HCT116 (cell line): ENCODE results near the gene DLST. TPM values are rescaled to one million over a fixed set of nuclear protein-coding genes. Genes with fewer than 3 reads are reported as not detected.
A peak's percentile ranks its signal among the peaks of the same experiment; 100 is the strongest.

ENCODE experiments used
- ATAC-seq: fragments of 200-7000 bp; cut with Tn5 transposase; 2 replicates; pipeline ENCODE4 v1.9.1; 2020; ENCODE audit warnings: mild to moderate bottlenecking, moderate library complexity
- BruUV-seq: library from RNA; stranded (reverse); fragments of 400-500 nt; replicated peaks from 2 replicates; lab custom pipeline; 2021; lab: Mats Ljungman, UMichigan
- CTCF ChIA-PET: fragments of 300-600 bp; sonication (Branson Sonifier 250); formaldehyde crosslinking; loops from one replicate; lab custom pipeline; 2021; ENCODE audit warnings: antibody characterized with exemption; lab: Charles Lee
- POLR2A ChIA-PET: fragments of 300-600, 350-600 bp; sonication (Branson Sonifier 250); formaldehyde crosslinking; loops from one replicate; lab custom pipeline; 2021; ENCODE audit warnings: antibody characterized with exemption; lab: Charles Lee
- RAD21 ChIA-PET, 2 experiments: fragments of 300-600 bp; sonication (Branson Sonifier 250); formaldehyde crosslinking; loops; one replicate each; lab custom pipeline; 2023; ENCODE audit warnings: low total read pairs in 2 of 2; ENCODE audit not compliant: uncharacterized antibody in 2 of 2, unreplicated experiment in 2 of 2, low non-redundant PET in 1 of 2; lab: Charles Lee
- DNase-seq: peaks from one replicate; pipeline ENCODE4 v3.0.0-alpha.2; 2010; ENCODE audit warnings: low read depth, low spot score
- H2AFZ ChIP-seq: fragments of 200-600 bp; shearing (Covaris generic), sonication (generic); 2 replicates; pipeline ENCODE4 v1.6.1; 2017; ENCODE audit warnings: low read depth, mixed run types, mixed read lengths, antibody characterized with exemption, low read length; ENCODE audit not compliant: poor library complexity, severe bottlenecking
- H3K27ac ChIP-seq: 2 replicates; pipeline ENCODE4 v1.5.1; 2012; ENCODE audit warnings: low read depth, low read length
- H3K27me3 ChIP-seq: fragments of 200-600 bp; sonication (generic); 2 replicates; pipeline ENCODE4 v1.6.1; 2016; ENCODE audit warnings: mixed run types, low read length, mixed read lengths; ENCODE audit not compliant: insufficient read depth
- H3K36me3 ChIP-seq, 2 experiments: fragments of 200-500 bp in 1 of 2; fragments of 200-600 bp in 1 of 2; sonication (Bioruptor generic) in 1 of 2; sonication (generic) in 1 of 2; 2 replicates each; pipeline versions ENCODE4 v1.5.1 to v1.6.1; 2014 to 2016; ENCODE audit warnings: low read length in 2 of 2, inconsistent platforms in 1 of 2, mixed read lengths in 1 of 2, mixed run types in 1 of 2; ENCODE audit not compliant: insufficient read depth in 2 of 2, control insufficient read depth in 1 of 2
- H3K4me1 ChIP-seq, 2 experiments: fragments of 200-600 bp in 1 of 2; sonication (generic) in 1 of 2; 2 replicates each; pipeline versions ENCODE4 v1.5.1 to v1.6.1; 2012 to 2017; ENCODE audit warnings: low read length in 2 of 2, inconsistent platforms in 1 of 2, mild to moderate bottlenecking in 1 of 2, mixed read lengths in 1 of 2, mixed run types in 1 of 2, moderate library complexity in 1 of 2; ENCODE audit not compliant: insufficient read depth in 2 of 2, control insufficient read depth in 1 of 2
- H3K4me2 ChIP-seq: fragments of 200-600 bp; sonication (generic); 2 replicates; pipeline ENCODE4 v1.6.1; 2017; ENCODE audit warnings: mixed run types, low read length, mixed read lengths
- H3K4me3 ChIP-seq, 2 experiments: fragments of 200-600 bp in 1 of 2; sonication (generic) in 1 of 2; replicated peaks in 1 of 2; 2 replicates each; pipeline ENCODE4 v1.5.1; 2011 to 2016; ENCODE audit warnings: low read length in 2 of 2, control low read depth in 1 of 2, low read depth in 1 of 2, mild to moderate bottlenecking in 1 of 2, mixed read lengths in 1 of 2, mixed run types in 1 of 2
- H3K79me2 ChIP-seq: fragments of 200-600 bp; sonication (generic); 2 replicates; pipeline ENCODE4 v1.6.1; 2017; ENCODE audit warnings: mild to moderate bottlenecking, mixed run types, low read length, moderate library complexity, mixed read lengths; ENCODE audit not compliant: insufficient read depth
- H3K9ac ChIP-seq: fragments of 200-600 bp; sonication (generic); 2 replicates; pipeline ENCODE4 v1.6.1; 2016; ENCODE audit warnings: low read length, mixed read lengths
- H3K9me2 ChIP-seq: fragments of 200-600 bp; sonication (generic), shearing (Covaris generic); 2 replicates; pipeline ENCODE4 v1.6.1; 2017; ENCODE audit warnings: mixed run types, mild to moderate bottlenecking, moderate library complexity; ENCODE audit not compliant: insufficient read depth
- H3K9me3 ChIP-seq, 2 experiments: fragments of 200-500 bp in 1 of 2; fragments of 200-600 bp in 1 of 2; sonication (Bioruptor generic) in 1 of 2; sonication (generic) in 1 of 2; 2 replicates each; pipeline ENCODE4 v1.6.1; 2014 to 2017; ENCODE audit warnings: low read length in 2 of 2, mixed read lengths in 2 of 2, inconsistent platforms in 1 of 2, low read depth in 1 of 2, mild to moderate bottlenecking in 1 of 2, mixed run types in 1 of 2, moderate library complexity in 1 of 2; ENCODE audit not compliant: control insufficient read depth in 1 of 2, insufficient read depth in 1 of 2
- H4K20me1 ChIP-seq: fragments of 200-600 bp; sonication (generic), shearing (Covaris generic); 2 replicates; pipeline ENCODE4 v1.6.1; 2017; ENCODE audit warnings: mixed run types, mild to moderate bottlenecking, moderate library complexity; ENCODE audit not compliant: insufficient read depth
- CBX3 ChIP-seq: IDR thresholded peaks from 2 replicates; pipeline ENCODE4 v1.6.1; 2012; ENCODE audit warnings: low read depth
- POLR2AphosphoS5 ChIP-seq: IDR thresholded peaks from 2 replicates; pipeline ENCODE4 v1.6.1; 2011; ENCODE audit warnings: mild to moderate bottlenecking, low read depth, low read length, moderate library complexity
- SP1 ChIP-seq: IDR thresholded peaks from 2 replicates; pipeline ENCODE4 v1.6.1; 2012; ENCODE audit warnings: low read depth
- intact Hi-C: fragments of 100-400 bp; cut with micrococcal nuclease; formaldehyde crosslinking; loops from 2 replicates; pipeline ENCODE4 v1.10.0; 2022
- total RNA-seq: library from RNA; stranded (reverse); gene quantifications from one replicate; pipeline ENCODE4 v1.2.1, GENCODE V29; 2021; ENCODE audit not compliant: unreplicated experiment
- TF ChIP-seq, protein P1 (sequence below): IDR thresholded peaks from 2 replicates; pipeline ENCODE4 v1.6.1; 2012
- TF ChIP-seq, protein P2 (sequence below), 3 experiments: fragments of 200-600 bp in 1 of 3; sonication (generic) in 1 of 3; IDR thresholded peaks in 2 of 3; conservative IDR thresholded peaks in 1 of 3; 2 replicates each; pipeline ENCODE4 v1.5.1; 2012 to 2017; ENCODE audit warnings: low read depth in 2 of 3, low read length in 2 of 3, antibody characterized with exemption in 1 of 3, borderline replicate concordance in 1 of 3, control low read depth in 1 of 3, mild to moderate bottlenecking in 1 of 3, mixed read lengths in 1 of 3, mixed run types in 1 of 3, moderate library complexity in 1 of 3; ENCODE audit not compliant: insufficient read depth in 1 of 3

DLST gene
- total RNA-seq, 1 experiment from 2014 or later = 101 TPM

DNA sequence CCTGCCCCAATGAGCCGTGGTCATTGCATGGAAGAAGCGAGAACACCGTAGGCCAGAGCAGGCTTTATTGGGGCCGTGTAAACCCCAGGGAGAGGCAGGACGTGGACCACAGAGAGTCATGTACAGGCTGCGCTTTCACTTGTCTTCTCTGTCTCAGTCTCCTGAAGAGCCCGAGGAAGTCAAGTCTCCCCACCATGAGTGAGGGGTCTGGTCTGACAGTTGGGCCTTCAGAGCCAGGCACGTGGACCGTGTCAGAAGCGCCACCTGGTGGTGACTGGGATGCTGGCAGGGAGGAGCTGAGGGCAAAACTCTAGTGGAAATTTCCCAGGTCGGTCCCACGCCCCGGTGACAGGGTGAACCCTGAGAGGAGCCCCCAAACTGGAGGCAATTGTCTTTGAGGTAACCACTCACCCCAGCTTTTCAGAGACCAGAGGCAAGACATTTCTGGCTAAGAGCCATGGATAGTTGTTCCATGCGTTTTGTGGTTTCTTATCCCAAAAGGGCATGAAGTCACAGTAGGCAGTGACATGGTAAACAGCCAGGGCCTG is 24.0 kb downstream of the DLST start (continued):
- TF ChIP-seq, protein P1, sequence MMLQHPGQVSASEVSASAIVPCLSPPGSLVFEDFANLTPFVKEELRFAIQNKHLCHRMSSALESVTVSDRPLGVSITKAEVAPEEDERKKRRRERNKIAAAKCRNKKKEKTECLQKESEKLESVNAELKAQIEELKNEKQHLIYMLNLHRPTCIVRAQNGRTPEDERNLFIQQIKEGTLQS = no peak
- TF ChIP-seq CBX3 (no peak), SP1 (no peak)

DNA sequence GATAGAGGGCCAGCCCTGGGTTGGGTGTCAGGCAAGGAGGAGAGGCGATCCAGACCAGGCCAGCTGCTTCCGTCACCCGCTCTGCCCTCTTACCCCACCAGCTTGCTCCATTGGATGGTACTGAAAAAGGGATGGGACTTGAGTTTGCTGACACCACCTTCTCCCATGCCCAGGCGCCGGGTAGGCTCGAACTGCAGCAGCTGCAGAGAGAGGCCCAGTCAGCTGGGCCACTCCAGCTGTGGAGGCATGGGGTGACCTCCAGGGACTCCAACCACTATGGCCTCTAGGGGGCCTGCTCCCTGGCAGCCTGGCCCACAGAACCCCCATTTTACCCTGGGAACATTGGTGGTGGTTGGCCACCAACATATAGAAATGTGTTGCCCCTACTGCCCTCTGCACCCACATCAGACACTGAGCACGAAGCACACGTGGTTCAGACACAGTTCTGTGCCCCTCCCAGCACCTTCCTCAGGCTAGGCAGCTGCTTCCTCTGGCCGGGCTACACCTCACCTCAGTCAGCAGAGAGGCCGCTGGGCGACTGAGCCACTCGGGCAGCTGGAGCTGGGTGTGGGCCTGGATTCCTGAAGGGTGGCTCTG is 25.3 kb downstream of the DLST start:
- Histone ChIP-seq H3K9ac (no peak overlapping the region), H3K4me3 (no peak overlapping the region), H3K9me2 (no peaks in the 10 kb centered on the region), H3K79me2 (no peaks in the 10 kb centered on the region), H3K36me3 (peaks cover 6 to 11% of the 10 kb centered on the region in 2 experiments; a peak in 3 of 4 replicates), H2AFZ (no peak overlapping the region), H3K27ac (no peak overlapping the region), H4K20me1 (no peaks in the 10 kb centered on the region), H3K4me1 (peaks cover 12 to 22% of the 10 kb centered on the region in 2 experiments; a peak in 3 of 4 replicates), H3K9me3 (no peaks in the 10 kb centered on the region), H3K27me3 (no peaks in the 10 kb centered on the region), H3K4me2 (no peak overlapping the region)
- CTCF ChIA-PET = interaction anchor here (2.2 to 5.5 kb wide), 3 partner anchors 16 to 46 kb away, joined by 8 to 94 read pairs (median 13); partner anchors contain the start of gene RPS6KL1
- intact Hi-C loops = no loop called here
- ATAC-seq (peak; percentile 33; the same call in 1 of the 2 replicates), DNase-seq (no peak)
- RAD21 ChIA-PET = interaction anchor here (2.3 to 2.6 kb wide), 2 partner anchors 46 kb away, joined by 12 to 13 read pairs; no protein-coding TSS in a partner anchor
- BruUV-seq = no TSS peak
- POLR2A ChIA-PET = no interaction called here
- no peak for TF ChIP-seq POLR2AphosphoS5
- TF ChIP-seq, protein P2, sequence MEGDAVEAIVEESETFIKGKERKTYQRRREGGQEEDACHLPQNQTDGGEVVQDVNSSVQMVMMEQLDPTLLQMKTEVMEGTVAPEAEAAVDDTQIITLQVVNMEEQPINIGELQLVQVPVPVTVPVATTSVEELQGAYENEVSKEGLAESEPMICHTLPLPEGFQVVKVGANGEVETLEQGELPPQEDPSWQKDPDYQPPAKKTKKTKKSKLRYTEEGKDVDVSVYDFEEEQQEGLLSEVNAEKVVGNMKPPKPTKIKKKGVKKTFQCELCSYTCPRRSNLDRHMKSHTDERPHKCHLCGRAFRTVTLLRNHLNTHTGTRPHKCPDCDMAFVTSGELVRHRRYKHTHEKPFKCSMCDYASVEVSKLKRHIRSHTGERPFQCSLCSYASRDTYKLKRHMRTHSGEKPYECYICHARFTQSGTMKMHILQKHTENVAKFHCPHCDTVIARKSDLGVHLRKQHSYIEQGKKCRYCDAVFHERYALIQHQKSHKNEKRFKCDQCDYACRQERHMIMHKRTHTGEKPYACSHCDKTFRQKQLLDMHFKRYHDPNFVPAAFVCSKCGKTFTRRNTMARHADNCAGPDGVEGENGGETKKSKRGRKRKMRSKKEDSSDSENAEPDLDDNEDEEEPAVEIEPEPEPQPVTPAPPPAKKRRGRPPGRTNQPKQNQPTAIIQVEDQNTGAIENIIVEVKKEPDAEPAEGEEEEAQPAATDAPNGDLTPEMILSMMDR (IDR thresholded peaks at IDR 0.05 in 2 of 3, conservative IDR thresholded peaks at IDR 0.05 in 1 of 3; ENCODE audit: borderline replicate concordance in 1 of 3, insufficient read depth in 1 of 3, low read depth in 2 of 3, low read length in 2 of 3) = peak in 2 of 3 experiments; percentile 36 to 39; a peak in 4 of 6 replicates
